SH-SY5Y (cell line): ENCODE results near the gene FMNL2.

ENCODE experiments used
- GATA2 ChIP-seq: IDR thresholded peaks from 2 replicates; pipeline ENCODE4 v1.6.1; 2011; ENCODE audit warnings: mild to moderate bottlenecking, low read depth, low read length
- GATA3 ChIP-seq: IDR thresholded peaks from 2 replicates; pipeline ENCODE4 v1.6.1; 2011; ENCODE audit warnings: low read depth, mild to moderate bottlenecking, low read length, moderate library complexity

DNA sequence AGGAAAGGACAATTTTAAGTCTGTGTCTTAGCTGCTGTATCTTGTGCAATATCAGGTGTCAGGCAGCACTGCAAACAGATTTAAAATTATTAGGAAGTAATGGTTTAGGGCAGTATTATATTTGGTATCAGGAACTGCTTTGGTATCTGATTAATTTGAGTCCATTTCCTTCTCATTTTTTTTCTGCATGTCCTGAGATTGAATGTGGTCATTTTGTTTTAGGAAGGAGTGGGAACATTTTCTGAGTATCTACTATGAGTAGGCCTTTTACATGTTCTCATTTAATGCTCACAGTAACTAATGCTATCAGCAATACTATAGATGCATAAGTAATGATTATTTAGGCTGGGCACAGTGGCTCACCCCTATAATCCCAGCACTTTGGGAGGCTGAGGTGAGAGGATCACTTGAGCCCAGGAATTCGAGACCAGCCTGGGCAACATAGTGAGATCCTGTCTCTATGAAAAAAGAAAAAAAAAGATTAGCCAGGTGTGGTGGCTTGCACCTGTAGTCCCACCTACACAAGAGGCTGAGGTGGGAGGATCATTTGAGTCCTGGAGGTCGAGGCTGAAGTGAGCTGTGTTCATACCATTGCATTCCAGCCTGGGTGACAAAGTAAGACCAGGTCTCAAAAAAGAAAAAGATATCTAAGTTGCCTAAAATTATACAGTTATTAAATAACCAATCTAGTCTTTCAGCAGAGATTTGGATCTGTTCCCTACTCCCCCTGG, 4.7 kb downstream of the FMNL2 start:
- no peak for TF ChIP-seq GATA3
- TF ChIP-seq GATA2: no peak
